Colonic mucosa (tissue), 4 donors: ENCODE data around the gene ZCCHC4. TPM values are rescaled to one million over a fixed set of nuclear protein-coding genes. Genes with fewer than 3 reads are reported as not detected.
"Not testable (repeated sequence)": the region's sequence is repeated elsewhere in the genome, so short reads cannot be mapped to it uniquely, and the experiment has no call there.

Experiments used
- DNase-seq: peaks from one replicate; pipeline ENCODE4 v3.0.0-alpha.2; 2020
- H3K27ac ChIP-seq: fragments of 200-600 bp; one replicate; pipeline ENCODE4 v1.8.0; 2021
- H3K27me3 ChIP-seq: fragments of 200-600 bp; one replicate; pipeline ENCODE4 v1.8.0; 2021
- H3K36me3 ChIP-seq: fragments of 200-600 bp; one replicate; pipeline ENCODE4 v1.8.0; 2021
- H3K4me1 ChIP-seq: fragments of 200-600 bp; one replicate; pipeline ENCODE4 v1.8.0; 2021; ENCODE audit warnings: mild to moderate bottlenecking
- H3K4me3 ChIP-seq: fragments of 200-600 bp; one replicate; pipeline ENCODE4 v1.8.0; 2021
- H3K9ac ChIP-seq, 2 donors: one replicate each; pipeline ENCODE4 v1.7.0; 2013; ENCODE audit warnings: control low read depth in 2 of 2, low read depth in 2 of 2, low read length in 2 of 2
- H3K9me3 ChIP-seq: fragments of 200-600 bp; one replicate; pipeline ENCODE4 v1.8.0; 2021
- intact Hi-C: fragments of 100-400 bp; cut with DNase I; formaldehyde crosslinking; loops from one replicate; pipeline ENCODE4 v1.14.1; 2022
- total RNA-seq, 2 donors: library from RNA; stranded (reverse); fragmentation: NEBNext Ultra II Directional in 1 of 2; extraction: Animal tissue kit (Norgen Biotek cat#: 25700) in 1 of 2; gene quantifications; one replicate each; pipeline ENCODE4 v1.2.1, GENCODE V29; 2021
- TF ChIP-seq, protein P1 (sequence below): fragments of 200-600 bp; IDR thresholded peaks from one replicate; pipeline ENCODE4 v1.8.0; 2022; ENCODE audit warnings: antibody characterized with exemption, mild to moderate bottlenecking
- donor health status: healthy.
- donor health status: DM: no; HTN: no; CAD: no.
- donor health status: DM: no; HTN: no; CAD: no.

The ZCCHC4 gene
- total RNA-seq, 2 donors from 2014 or later = 7.4 to 7.9 TPM

GRCh38 chr4:25320773-25321172 lies 8.2 kb downstream of the ZCCHC4 start:
- no peaks in the 10 kb centered on the region for H3K36me3 ChIP-seq
- no peaks in the 10 kb centered on the region for H3K4me1 ChIP-seq
- H3K9me3 ChIP-seq = no peaks in the 10 kb centered on the region
- H3K27ac ChIP-seq = no peak overlapping the region
- H3K4me3 ChIP-seq = no peak overlapping the region
- DNase-seq = no peak
- H3K9ac ChIP-seq = no peak overlapping the region
- intact Hi-C loops = no loop called here
- H3K27me3 ChIP-seq = no peaks in the 10 kb centered on the region
- TF ChIP-seq, protein P1, sequence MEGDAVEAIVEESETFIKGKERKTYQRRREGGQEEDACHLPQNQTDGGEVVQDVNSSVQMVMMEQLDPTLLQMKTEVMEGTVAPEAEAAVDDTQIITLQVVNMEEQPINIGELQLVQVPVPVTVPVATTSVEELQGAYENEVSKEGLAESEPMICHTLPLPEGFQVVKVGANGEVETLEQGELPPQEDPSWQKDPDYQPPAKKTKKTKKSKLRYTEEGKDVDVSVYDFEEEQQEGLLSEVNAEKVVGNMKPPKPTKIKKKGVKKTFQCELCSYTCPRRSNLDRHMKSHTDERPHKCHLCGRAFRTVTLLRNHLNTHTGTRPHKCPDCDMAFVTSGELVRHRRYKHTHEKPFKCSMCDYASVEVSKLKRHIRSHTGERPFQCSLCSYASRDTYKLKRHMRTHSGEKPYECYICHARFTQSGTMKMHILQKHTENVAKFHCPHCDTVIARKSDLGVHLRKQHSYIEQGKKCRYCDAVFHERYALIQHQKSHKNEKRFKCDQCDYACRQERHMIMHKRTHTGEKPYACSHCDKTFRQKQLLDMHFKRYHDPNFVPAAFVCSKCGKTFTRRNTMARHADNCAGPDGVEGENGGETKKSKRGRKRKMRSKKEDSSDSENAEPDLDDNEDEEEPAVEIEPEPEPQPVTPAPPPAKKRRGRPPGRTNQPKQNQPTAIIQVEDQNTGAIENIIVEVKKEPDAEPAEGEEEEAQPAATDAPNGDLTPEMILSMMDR = no peak

GRCh38 chr4:25321703-25322102 lies 9.1 kb downstream of the ZCCHC4 start:
- no peaks in the 10 kb centered on the region for H3K36me3 ChIP-seq
- DNase-seq = no peak
- H3K27me3 ChIP-seq = no peaks in the 10 kb centered on the region
- no peaks in the 10 kb centered on the region for H3K4me1 ChIP-seq
- no peak overlapping the region for H3K4me3 ChIP-seq
- no peak overlapping the region for H3K9ac ChIP-seq
- intact Hi-C loops = no loop called here
- no peak overlapping the region for H3K27ac ChIP-seq
- H3K9me3 ChIP-seq = no peaks in the 10 kb centered on the region
- TF ChIP-seq, protein P1 = no peak

GRCh38 chr4:25328463-25328862 lies 15.9 kb downstream of the ZCCHC4 start:
- H3K4me3 ChIP-seq, H3K27ac ChIP-seq, intact Hi-C loops, H3K27me3 ChIP-seq, DNase-seq, H3K9ac ChIP-seq, H3K9me3 ChIP-seq, H3K36me3 ChIP-seq, H3K4me1 ChIP-seq: not testable (repeated sequence)

DNA sequence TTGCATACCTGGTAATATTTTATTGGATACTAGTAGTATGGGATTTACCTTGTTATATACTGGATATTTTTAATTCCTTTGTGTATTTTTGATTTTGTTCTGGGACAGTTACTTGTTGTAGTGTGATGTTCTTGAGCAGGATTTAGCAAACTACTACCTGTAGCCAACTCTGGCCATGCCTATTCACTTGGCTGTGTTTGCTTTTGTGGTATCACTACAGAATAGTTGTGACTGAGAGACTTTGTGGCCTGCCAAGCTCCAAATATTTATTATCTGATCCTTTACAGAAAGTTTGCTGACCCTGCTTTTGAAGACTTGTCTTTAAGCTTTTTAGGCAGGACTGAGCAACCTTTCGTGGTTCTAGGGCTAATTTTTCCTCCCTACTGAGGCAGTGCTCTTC lies 17.8 kb downstream of the ZCCHC4 start:
- Histone ChIP-seq H3K4me3 (no peak overlapping the region), H3K36me3 (no peaks in the 10 kb centered on the region), H3K27me3 (no peaks in the 10 kb centered on the region), H3K4me1 (no peaks in the 10 kb centered on the region), H3K9me3 (no peaks in the 10 kb centered on the region), H3K9ac (no peak overlapping the region), H3K27ac (no peak overlapping the region)
- TF ChIP-seq, protein P1 = no peak
- intact Hi-C loops = no loop called here
- DNase-seq = no peak

DNA sequence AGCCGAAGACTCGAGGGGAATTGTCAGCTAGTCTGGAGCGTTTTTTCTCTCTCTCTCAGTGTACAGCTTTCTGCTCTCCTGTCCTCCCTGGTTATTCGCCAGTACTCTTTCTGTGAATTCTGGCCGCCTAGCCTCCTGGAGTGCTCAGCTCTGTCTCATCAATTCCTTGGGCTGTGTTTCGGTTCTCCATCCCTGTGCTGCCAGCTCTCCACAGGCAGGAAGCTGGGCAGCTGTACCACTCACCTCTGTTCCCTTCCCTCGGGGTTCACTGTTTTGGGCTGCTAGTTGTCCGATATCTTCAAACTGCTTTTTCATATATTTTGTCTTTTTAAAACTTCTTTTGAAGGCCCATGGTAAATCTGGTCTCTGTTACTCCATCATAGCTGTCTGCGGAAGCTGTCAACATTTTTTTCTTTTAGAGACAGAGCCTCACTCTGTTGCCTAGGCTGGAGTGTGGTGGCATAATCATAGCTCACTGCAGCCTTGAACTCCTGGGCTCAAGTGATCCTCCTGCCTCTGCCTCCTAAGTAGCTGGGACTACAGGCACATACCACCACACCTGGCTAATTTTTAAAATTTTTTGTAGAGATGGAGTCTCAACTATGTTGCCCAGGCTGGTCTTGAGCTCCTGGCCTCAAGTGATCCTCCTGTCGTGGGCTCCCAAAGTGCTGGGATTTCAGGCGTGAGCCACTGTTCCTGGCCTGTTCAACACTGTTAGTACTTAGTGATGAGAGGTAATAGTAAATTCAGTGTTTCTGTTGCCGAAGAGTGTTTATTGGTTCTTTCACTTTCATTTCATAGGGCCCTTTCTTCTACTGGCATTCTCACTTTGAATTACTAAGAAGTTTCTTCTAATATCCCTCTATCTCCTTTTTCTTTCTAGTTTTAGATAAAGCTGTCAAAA lies 18.6 kb downstream of the ZCCHC4 start:
- TF ChIP-seq, protein P1 = no peak
- Histone ChIP-seq H3K4me3 (peak overlapping the region; percentile 0), H3K9ac (no peak overlapping the region), H3K27ac (no peak overlapping the region), H3K27me3 (no peaks in the 10 kb centered on the region), H3K36me3 (no peaks in the 10 kb centered on the region), H3K9me3 (no peaks in the 10 kb centered on the region), H3K4me1 (no peaks in the 10 kb centered on the region)
- DNase-seq = no peak
- intact Hi-C loops = no loop called here

DNA sequence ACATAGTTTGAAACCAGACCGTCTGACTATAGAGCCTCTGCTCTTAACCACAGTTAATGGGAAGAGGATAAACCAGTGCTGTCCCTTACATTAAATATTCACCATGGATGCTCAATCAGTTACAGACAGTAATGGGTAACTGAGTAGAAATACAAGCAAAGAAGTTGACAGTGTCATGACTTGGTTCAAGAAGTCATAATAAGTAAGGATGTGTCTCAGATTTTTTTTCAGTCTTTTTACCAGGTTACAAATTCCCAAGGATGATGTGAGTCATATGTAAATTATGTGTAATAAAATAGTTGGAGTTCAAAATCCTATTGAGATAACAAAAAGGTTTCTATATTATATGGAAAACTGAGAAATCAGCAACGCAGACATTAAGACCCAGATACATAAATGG lies 31.1 kb downstream of the ZCCHC4 start:
- Histone ChIP-seq H3K27me3 (no peaks in the 10 kb centered on the region), H3K9ac (no peak overlapping the region), H3K4me3 (no peak overlapping the region), H3K4me1 (no peaks in the 10 kb centered on the region), H3K9me3 (no peaks in the 10 kb centered on the region), H3K27ac (no peak overlapping the region), H3K36me3 (no peaks in the 10 kb centered on the region)
- TF ChIP-seq, protein P1 = no peak
- intact Hi-C loops = no loop called here
- DNase-seq = no peak
